ENCODE data around the gene FAM174C. TPM values are rescaled to one million over a fixed set of nuclear protein-coding genes. Genes with fewer than 3 reads are reported as not detected.
A peak's percentile ranks its signal among the peaks of the same experiment; 100 is the strongest.

Gene FAM174C
- total RNA-seq, 1 experiment from 2014 or later: 85.2 TPM

- H3K27me3 Mint-ChIP-seq (ENCODE audit: insufficient read depth, unreplicated experiment): no peaks in the 10 kb centered on the region
- intact Hi-C loops (cut with micrococcal nuclease): no loop called here
- H3K36me3 Mint-ChIP-seq (ENCODE audit: insufficient read depth, unreplicated experiment): peaks cover 10% of the 10 kb centered on the region
- ChIA-PET POLR2A (interaction anchor here (0.7 kb wide), 1 partner anchor 14 kb away, joined by 3 read pairs; no protein-coding TSS in a partner anchor), CTCF (interaction anchor here (0.5 kb wide), 1 partner anchor 36 kb away, joined by 3 read pairs; no protein-coding TSS in a partner anchor)
- no peaks in the 10 kb centered on the region for H3K9me3 Mint-ChIP-seq (ENCODE audit: unreplicated experiment)
- no peak for TF ChIP-seq CTCF (IDR thresholded peaks at IDR 0.05; ENCODE audit: unreplicated experiment)
- peaks cover 14% of the 10 kb centered on the region for H3K4me1 Mint-ChIP-seq (ENCODE audit: insufficient read depth, unreplicated experiment)
- no peak overlapping the region for H3K4me3 Mint-ChIP-seq (ENCODE audit: unreplicated experiment)
- BruUV-seq (replicated peaks): no TSS peak
- no peak overlapping the region for H3K27ac Mint-ChIP-seq (ENCODE audit: low read depth, unreplicated experiment)
- no peak for DNase-seq (ENCODE audit: unreplicated experiment)
Measured at GRCh38 chr19:1229924-1230782, 45.2 kb upstream of the FAM174C start.

GRCh38 chr19:1230783-1231489 is 44.4 kb upstream of the FAM174C start:
- ChIA-PET POLR2A (no interaction called here), CTCF (no interaction called here)
- no TSS peak for BruUV-seq (replicated peaks)
- no peaks in the 10 kb centered on the region for H3K9me3 Mint-ChIP-seq (ENCODE audit: unreplicated experiment)
- intact Hi-C loops (cut with micrococcal nuclease): no loop called here
- DNase-seq (ENCODE audit: unreplicated experiment): no peak
- no peak for TF ChIP-seq CTCF (IDR thresholded peaks at IDR 0.05; ENCODE audit: unreplicated experiment)
- no peak overlapping the region for H3K4me3 Mint-ChIP-seq (ENCODE audit: unreplicated experiment)
- peaks cover 10% of the 10 kb centered on the region for H3K36me3 Mint-ChIP-seq (ENCODE audit: insufficient read depth, unreplicated experiment)
- H3K4me1 Mint-ChIP-seq (ENCODE audit: insufficient read depth, unreplicated experiment): peaks cover 14% of the 10 kb centered on the region
- no peaks in the 10 kb centered on the region for H3K27me3 Mint-ChIP-seq (ENCODE audit: insufficient read depth, unreplicated experiment)
- no peak overlapping the region for H3K27ac Mint-ChIP-seq (ENCODE audit: low read depth, unreplicated experiment)

GRCh38 chr19:1231729-1232637 is 43.3 kb upstream of the FAM174C start:
- DNase-seq (ENCODE audit: unreplicated experiment): no peak
- H3K27me3 Mint-ChIP-seq (ENCODE audit: insufficient read depth, unreplicated experiment): no peaks in the 10 kb centered on the region
- intact Hi-C loops (cut with micrococcal nuclease): no loop called here
- peaks cover 7% of the 10 kb centered on the region for H3K36me3 Mint-ChIP-seq (ENCODE audit: insufficient read depth, unreplicated experiment)
- H3K4me3 Mint-ChIP-seq (ENCODE audit: unreplicated experiment): no peak overlapping the region
- no peaks in the 10 kb centered on the region for H3K9me3 Mint-ChIP-seq (ENCODE audit: unreplicated experiment)
- CTCF ChIA-PET: interaction anchor here (0.5 to 0.7 kb wide), 3 partner anchors 14 to 81 kb away, joined by 3 to 4 read pairs (median 4); no protein-coding TSS in a partner anchor
- H3K27ac Mint-ChIP-seq (ENCODE audit: low read depth, unreplicated experiment): peak overlapping the region; percentile 27
- no TSS peak for BruUV-seq (replicated peaks)
- no peak for TF ChIP-seq CTCF (IDR thresholded peaks at IDR 0.05; ENCODE audit: unreplicated experiment)
- peaks cover 14% of the 10 kb centered on the region for H3K4me1 Mint-ChIP-seq (ENCODE audit: insufficient read depth, unreplicated experiment)
- POLR2A ChIA-PET: interaction anchor here (0.6 to 1.0 kb wide), 3 partner anchors 15 to 128 kb away, joined by 3 to 4 read pairs (median 4); partner anchors contain the start of gene GPX4
